IMR-90 (cell line): ENCODE measurements around the gene SLC25A44. TPM values are rescaled to one million over a fixed set of nuclear protein-coding genes. Genes with fewer than 3 reads are reported as not detected.

Experiments used
- ATAC-seq: fragments of 200-7000 bp; cut with Tn5 transposase; 2 replicates; pipeline ENCODE4 v1.9.1; 2020; ENCODE audit warnings: low read depth, mild to moderate bottlenecking, moderate library complexity
- BruUV-seq: library from RNA; stranded (reverse); fragments of 400-500 nt; replicated peaks from 2 replicates; lab custom pipeline; 2021; lab: Mats Ljungman, UMichigan
- CTCF ChIA-PET: fragments of 300-600 bp; formaldehyde crosslinking; extraction: SDS; loops from one replicate; lab custom pipeline; 2021; ENCODE audit warnings: antibody characterized with exemption; lab: Yijun Ruan, JAX
- POLR2A ChIA-PET: fragments of 300-600 bp; sonication (Branson Sonifier 250); formaldehyde crosslinking; loops from one replicate; lab custom pipeline; 2022; ENCODE audit warnings: antibody characterized with exemption; ENCODE audit not compliant: unreplicated experiment; lab: Charles Lee
- DNase-seq: peaks from one replicate; pipeline ENCODE4 v3.0.0; 2013
- H2AFZ ChIP-seq: replicated peaks from 2 replicates; pipeline ENCODE3; 2013; ENCODE audit warnings: low read length, mild to moderate bottlenecking; ENCODE audit not compliant: poor library complexity
- H2AK5ac ChIP-seq: 2 replicates; pipeline ENCODE4 v1.6.1; 2013; ENCODE audit warnings: low read depth, low read length, inconsistent platforms
- H2AK9ac ChIP-seq: replicated peaks from 2 replicates; pipeline ENCODE3; 2013; ENCODE audit warnings: mild to moderate bottlenecking, low read depth, low read length, moderate library complexity; ENCODE audit not compliant: poor library complexity
- H2BK120ac ChIP-seq: 2 replicates; pipeline ENCODE4 v1.6.1; 2013; ENCODE audit warnings: low read depth, low read length, inconsistent platforms
- H2BK15ac ChIP-seq: 3 replicates; pipeline ENCODE4 v1.6.1; 2013; ENCODE audit warnings: low read depth, low read length, inconsistent platforms
- H2BK20ac ChIP-seq: 2 replicates; pipeline ENCODE4 v1.6.1; 2013; ENCODE audit warnings: low read depth, mild to moderate bottlenecking, inconsistent platforms, low read length, moderate library complexity
- H2BK5ac ChIP-seq: 2 replicates; pipeline ENCODE4 v1.6.1; 2013; ENCODE audit warnings: mild to moderate bottlenecking, low read depth, low read length, inconsistent platforms; ENCODE audit not compliant: poor library complexity, severe bottlenecking
- H3K14ac ChIP-seq: replicated peaks from 2 replicates; pipeline ENCODE4 v1.6.1; 2013; ENCODE audit warnings: low read depth, low read length, inconsistent platforms
- H3K18ac ChIP-seq: 2 replicates; pipeline ENCODE4 v1.6.1; 2013; ENCODE audit warnings: low read depth, low read length, control low read depth
- H3K23ac ChIP-seq: 2 replicates; pipeline ENCODE4 v1.6.1; 2013; ENCODE audit warnings: low read depth, low read length, inconsistent platforms
- H3K27ac ChIP-seq: 2 replicates; pipeline ENCODE4 v1.5.1; 2013; ENCODE audit warnings: mild to moderate bottlenecking, control low read depth, low read length; ENCODE audit not compliant: insufficient read depth
- H3K27me3 ChIP-seq: 2 replicates; pipeline ENCODE4 v1.6.1; 2013; ENCODE audit warnings: low read length; ENCODE audit not compliant: control insufficient read depth, insufficient read depth
- H3K36me3 ChIP-seq: 2 replicates; pipeline ENCODE4 v1.6.1; 2013; ENCODE audit warnings: low read length, mixed read lengths; ENCODE audit not compliant: control insufficient read depth, insufficient read depth
- H3K4ac ChIP-seq: 2 replicates; pipeline ENCODE4 v1.6.1; 2013; ENCODE audit warnings: low read depth, low read length, inconsistent platforms
- H3K4me1 ChIP-seq: 2 replicates; pipeline ENCODE4 v1.6.1; 2013; ENCODE audit warnings: low read length, mixed read lengths; ENCODE audit not compliant: control insufficient read depth, insufficient read depth
- H3K4me2 ChIP-seq: 2 replicates; pipeline ENCODE4 v1.6.1; 2013; ENCODE audit warnings: low read depth, mild to moderate bottlenecking, control low read depth, low read length, moderate library complexity
- H3K4me3 ChIP-seq: 2 replicates; pipeline ENCODE4 v1.5.1; 2013; ENCODE audit warnings: low read depth, mild to moderate bottlenecking, control low read depth, low read length, moderate library complexity; ENCODE audit not compliant: insufficient read depth
- H3K56ac ChIP-seq: 2 replicates; pipeline ENCODE4 v1.6.1; 2013; ENCODE audit warnings: low read length, inconsistent platforms; ENCODE audit not compliant: insufficient read depth; ENCODE audit errors: extremely low read depth
- H3K79me1 ChIP-seq, 2 experiments: 2 replicates each; pipeline ENCODE4 v1.6.1; 2013; ENCODE audit warnings: low read length in 2 of 2, inconsistent platforms in 1 of 2, low read depth in 1 of 2
- H3K9ac ChIP-seq: 2 replicates; pipeline ENCODE4 v1.6.1; 2013; ENCODE audit warnings: low read depth, low read length, control low read depth
- H3K9me1 ChIP-seq: 2 replicates; pipeline ENCODE4 v1.6.1; 2013; ENCODE audit warnings: low read length, inconsistent platforms; ENCODE audit not compliant: insufficient read depth
- H3K9me3 ChIP-seq: 2 replicates; pipeline ENCODE4 v1.6.1; 2013; ENCODE audit warnings: low read length; ENCODE audit not compliant: control insufficient read depth, insufficient read depth
- H4K20me1 ChIP-seq: 2 replicates; pipeline ENCODE4 v1.6.1; 2013; ENCODE audit warnings: low read length, inconsistent platforms; ENCODE audit not compliant: insufficient read depth
- H4K5ac ChIP-seq: 2 replicates; pipeline ENCODE4 v1.6.1; 2013; ENCODE audit warnings: mild to moderate bottlenecking, low read depth, low read length, control low read depth
- H4K8ac ChIP-seq, 2 experiments: 2 replicates each; pipeline ENCODE4 v1.6.1; 2013; ENCODE audit warnings: low read depth in 2 of 2, low read length in 2 of 2, control low read depth in 1 of 2, inconsistent platforms in 1 of 2
- H4K91ac ChIP-seq: 2 replicates; pipeline ENCODE4 v1.6.1; 2013; ENCODE audit warnings: low read depth, low read length, inconsistent platforms; ENCODE audit not compliant: insufficient read depth
- BHLHE40 ChIP-seq: fragments of 150-350 bp; IDR thresholded peaks from 2 replicates; pipeline ENCODE4 v1.6.1; 2016; ENCODE audit warnings: mild to moderate bottlenecking, low read depth, low read length
- CEBPB ChIP-seq: IDR thresholded peaks from 2 replicates; pipeline ENCODE4 v1.6.1; 2012; ENCODE audit warnings: low read depth, low read length, improper control_type of control experiment
- CHD1 ChIP-seq: IDR thresholded peaks from 2 replicates; pipeline ENCODE4 v1.6.1; 2012; ENCODE audit warnings: low read depth, low read length, improper control_type of control experiment
- FOS ChIP-seq: fragments of 150-350 bp; IDR thresholded peaks from 2 replicates; pipeline ENCODE4 v1.6.1; 2016; ENCODE audit warnings: low read depth, low read length
- MAFK ChIP-seq: IDR thresholded peaks from 2 replicates; pipeline ENCODE4 v1.6.1; 2012; ENCODE audit warnings: low read depth, low read length, improper control_type of control experiment
- MAZ ChIP-seq: IDR thresholded peaks from 2 replicates; pipeline ENCODE4 v1.6.1; 2012; ENCODE audit warnings: low read depth, mild to moderate bottlenecking, low read length, improper control_type of control experiment, moderate library complexity, borderline replicate concordance
- MXI1 ChIP-seq: IDR thresholded peaks from 2 replicates; pipeline ENCODE4 v1.6.1; 2012; ENCODE audit warnings: low read depth, mild to moderate bottlenecking, low read length, moderate library complexity, borderline replicate concordance
- NFE2L2 ChIP-seq: fragments of 150-350 bp; IDR thresholded peaks from 2 replicates; pipeline ENCODE4 v1.6.1; 2016; ENCODE audit warnings: low read depth, mild to moderate bottlenecking, low read length
- POLR2A ChIP-seq: IDR thresholded peaks from 2 replicates; pipeline ENCODE4 v1.6.1; 2012; ENCODE audit warnings: mild to moderate bottlenecking, low read depth, low read length
- RCOR1 ChIP-seq: IDR thresholded peaks from 2 replicates; pipeline ENCODE4 v1.6.1; 2012; ENCODE audit warnings: mild to moderate bottlenecking, low read length, improper control_type of control experiment; ENCODE audit not compliant: insufficient replicate concordance
- RFX5 ChIP-seq: IDR thresholded peaks from 2 replicates; pipeline ENCODE4 v1.8.0; 2012; ENCODE audit warnings: low read depth, mild to moderate bottlenecking, low read length, moderate library complexity
- SMC3 ChIP-seq: fragments of 150-350 bp; IDR thresholded peaks from 2 replicates; pipeline ENCODE4 v1.6.1; 2016; ENCODE audit warnings: low read depth, mild to moderate bottlenecking, antibody characterized with exemption, low read length, moderate library complexity
- whole genome bisulfite sequencing, 2 experiments: methylation state at CpG; one replicate each; pipeline versions ENCODE4 v1.1.5 to v1.1.7; 2013; ENCODE audit warnings: missing lambda C conversion rate in 2 of 2; ENCODE audit not compliant: insufficient read length in 1 of 2; ENCODE audit errors: extremely low coverage in 2 of 2; 5-methylcytosine and 5-hydroxymethylcytosine counted together
- dilution Hi-C: fragments of 300-500 bp; cut with HindIII; formaldehyde crosslinking; loops from one replicate; pipeline ENCODE4 v1.14.3; 2018; ENCODE audit warnings: low sequenced_read_pairs; ENCODE audit not compliant: unreplicated experiment
- in situ Hi-C: fragments of 300-500 bp; cut with MboI; formaldehyde crosslinking; loops from 3 replicates; pipeline ENCODE4 v1.14.3; 2019; ENCODE audit warnings: low sequenced_read_pairs, inconsistent platforms, mixed read lengths
- intact Hi-C: fragments of 100-400 bp; cut with micrococcal nuclease; formaldehyde crosslinking; loops from 2 replicates; pipeline ENCODE4 v1.10.0; 2022
- polyA plus RNA-seq, 3 experiments: library from polyadenylated mRNA; depleted of rRNA; stranded (reverse); fragments of >200 nt; gene quantifications; 2 replicates each; pipeline ENCODE4 v1.2.3, GENCODE V29; 2012; ENCODE audit warnings: low replicate concordance in 1 of 3
- total RNA-seq: library from RNA; depleted of rRNA; stranded (reverse); fragments of >200 nt; gene quantifications from 2 replicates; pipeline ENCODE4 v1.2.3, GENCODE V29; 2012
- TF ChIP-seq, protein P1 (sequence below): conservative IDR thresholded peaks from 2 replicates; pipeline ENCODE4 v1.5.1; 2012; ENCODE audit warnings: mild to moderate bottlenecking, low read depth, low read length, improper control_type of control experiment
- TF ChIP-seq, protein P2 (sequence below): fragments of 150-350 bp; IDR thresholded peaks from 2 replicates; pipeline ENCODE4 v1.6.1; 2017; ENCODE audit warnings: mild to moderate bottlenecking, antibody characterized with exemption, low read length, low read depth

SLC25A44 gene
- total and polyA plus RNA-seq, 2 of the 4 experiments (the other 2 are of a cell fraction) = 12.7 to 20.2 TPM

DNA sequence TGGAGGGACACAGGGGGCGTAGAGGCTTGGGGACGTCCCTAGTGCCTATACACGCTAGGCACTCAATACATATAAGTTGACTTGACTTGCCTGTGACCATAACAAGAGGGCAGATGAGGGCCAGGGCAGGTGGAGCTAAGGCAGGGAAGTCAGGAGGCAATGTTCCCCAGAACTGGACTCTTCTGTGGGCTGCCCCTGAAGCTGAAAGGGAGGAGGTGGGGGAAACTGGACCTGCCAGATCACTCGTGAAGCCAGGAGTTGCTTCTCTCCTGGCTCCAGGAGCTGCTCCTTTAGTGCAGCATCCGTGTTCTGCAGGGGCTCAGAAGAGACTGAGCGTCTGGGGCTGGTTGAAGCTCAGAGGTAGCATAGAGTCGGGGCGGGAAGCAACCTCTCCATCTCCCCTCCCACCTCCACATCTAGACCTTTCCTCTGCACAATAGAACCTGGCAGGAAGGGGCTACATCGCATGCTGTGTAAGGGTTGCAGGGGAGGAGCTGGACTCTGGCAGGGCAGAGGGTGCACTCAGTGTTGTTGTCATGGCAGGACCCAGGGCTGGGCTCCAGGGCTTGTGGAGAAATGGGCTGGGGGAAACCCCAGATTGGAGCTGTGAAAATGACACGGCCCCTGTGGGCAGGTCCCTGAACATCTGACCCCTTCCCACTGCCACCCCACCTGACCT, 43.4 kb upstream of the SLC25A44 start (continued):
- TF ChIP-seq MXI1 = no peak

DNA sequence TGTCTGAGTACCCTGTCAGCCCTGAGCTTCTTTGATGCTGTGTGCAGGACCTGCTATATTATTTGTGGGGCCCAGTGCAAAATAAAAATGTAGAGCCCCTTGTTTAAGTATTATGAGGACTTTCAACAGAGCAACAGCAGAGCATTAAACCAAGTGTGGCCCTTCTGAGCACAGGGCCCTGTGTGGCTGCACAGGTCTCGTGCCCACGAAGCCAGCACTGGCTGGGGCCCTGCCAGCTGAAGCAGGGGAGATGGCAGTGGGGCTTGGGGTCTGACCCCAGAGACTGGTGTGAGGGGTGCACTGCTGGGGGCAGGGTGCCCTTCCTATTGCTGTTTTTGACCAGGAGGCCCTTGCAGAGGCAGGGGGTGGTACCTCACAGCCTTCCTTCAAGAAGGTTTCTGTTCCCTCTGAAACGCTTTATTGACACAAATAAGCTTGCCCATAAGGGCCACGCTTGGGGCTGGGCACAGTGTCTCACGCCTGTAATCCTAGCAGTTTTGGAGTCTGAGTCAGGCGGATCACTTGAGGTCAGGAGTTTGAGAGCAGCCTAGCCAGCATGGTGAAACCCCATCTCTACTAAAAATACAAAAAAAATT, 42.7 kb upstream of the SLC25A44 start:
- Histone ChIP-seq H4K91ac (no peak overlapping the region), H3K9me3 (no peaks in the 10 kb centered on the region), H3K27me3 (peaks cover 14% of the 10 kb centered on the region; the same call in 1 of the 2 replicates), H3K36me3 (no peaks in the 10 kb centered on the region), H2BK20ac (no peak overlapping the region), H3K56ac (no peak overlapping the region), H4K8ac (no peak overlapping the region), H2AFZ (no peak overlapping the region), H2AK5ac (no peak overlapping the region), H2BK5ac (no peak overlapping the region), H3K4me1 (peaks cover 11% of the 10 kb centered on the region), H3K4me2 (no peak overlapping the region), H3K27ac (no peak overlapping the region), H2AK9ac (no peak overlapping the region), H3K9ac (no peak overlapping the region), H3K14ac (no peak overlapping the region), H3K4me3 (no peak overlapping the region), H4K5ac (no peak overlapping the region), H3K79me1 (no peaks in the 10 kb centered on the region), H3K4ac (no peak overlapping the region), H4K20me1 (no peaks in the 10 kb centered on the region), H2BK120ac (no peak overlapping the region), H3K23ac (no peak overlapping the region), H3K9me1 (peaks cover 5% of the 10 kb centered on the region; the same call in 1 of the 2 replicates), H2BK15ac (no peak overlapping the region), H3K18ac (no peak overlapping the region)
- DNase-seq (peak; percentile 62), ATAC-seq (peak; percentile 52)
- ChIA-PET POLR2A (interaction anchor here (0.6 kb wide), 1 partner anchor 66 kb away, joined by 4 read pairs; no protein-coding TSS in a partner anchor), CTCF (interaction anchor here (0.7 to 0.8 kb wide), 2 partner anchors 74 kb away, joined by 3 to 4 read pairs; no protein-coding TSS in a partner anchor)
- intact Hi-C loops = no loop called here
- WGBS, 2 experiments = no CpG with 5 or more reads among the region's 6 CpGs
- BruUV-seq = no TSS peak
- in situ Hi-C loops = no loop called here
- dilution Hi-C loops = no loop called here
- TF ChIP-seq, protein P1, sequence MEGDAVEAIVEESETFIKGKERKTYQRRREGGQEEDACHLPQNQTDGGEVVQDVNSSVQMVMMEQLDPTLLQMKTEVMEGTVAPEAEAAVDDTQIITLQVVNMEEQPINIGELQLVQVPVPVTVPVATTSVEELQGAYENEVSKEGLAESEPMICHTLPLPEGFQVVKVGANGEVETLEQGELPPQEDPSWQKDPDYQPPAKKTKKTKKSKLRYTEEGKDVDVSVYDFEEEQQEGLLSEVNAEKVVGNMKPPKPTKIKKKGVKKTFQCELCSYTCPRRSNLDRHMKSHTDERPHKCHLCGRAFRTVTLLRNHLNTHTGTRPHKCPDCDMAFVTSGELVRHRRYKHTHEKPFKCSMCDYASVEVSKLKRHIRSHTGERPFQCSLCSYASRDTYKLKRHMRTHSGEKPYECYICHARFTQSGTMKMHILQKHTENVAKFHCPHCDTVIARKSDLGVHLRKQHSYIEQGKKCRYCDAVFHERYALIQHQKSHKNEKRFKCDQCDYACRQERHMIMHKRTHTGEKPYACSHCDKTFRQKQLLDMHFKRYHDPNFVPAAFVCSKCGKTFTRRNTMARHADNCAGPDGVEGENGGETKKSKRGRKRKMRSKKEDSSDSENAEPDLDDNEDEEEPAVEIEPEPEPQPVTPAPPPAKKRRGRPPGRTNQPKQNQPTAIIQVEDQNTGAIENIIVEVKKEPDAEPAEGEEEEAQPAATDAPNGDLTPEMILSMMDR = no peak
- TF ChIP-seq MAZ (no peak), MXI1 (no peak), MAFK (no peak), CEBPB (no peak), SMC3 (no peak), BHLHE40 (no peak), RCOR1 (no peak), NFE2L2 (no peak), POLR2A (no peak), FOS (no peak), CHD1 (no peak), RFX5 (no peak)
- TF ChIP-seq, protein P2, sequence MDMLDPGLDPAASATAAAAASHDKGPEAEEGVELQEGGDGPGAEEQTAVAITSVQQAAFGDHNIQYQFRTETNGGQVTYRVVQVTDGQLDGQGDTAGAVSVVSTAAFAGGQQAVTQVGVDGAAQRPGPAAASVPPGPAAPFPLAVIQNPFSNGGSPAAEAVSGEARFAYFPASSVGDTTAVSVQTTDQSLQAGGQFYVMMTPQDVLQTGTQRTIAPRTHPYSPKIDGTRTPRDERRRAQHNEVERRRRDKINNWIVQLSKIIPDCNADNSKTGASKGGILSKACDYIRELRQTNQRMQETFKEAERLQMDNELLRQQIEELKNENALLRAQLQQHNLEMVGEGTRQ = no peak
